Thoracic aorta (tissue), 2 donors: ENCODE results near the gene PGLYRP3. TPM values are rescaled to one million over a fixed set of nuclear protein-coding genes. Genes with fewer than 3 reads are reported as not detected.

ENCODE experiments used
- ATAC-seq: fragments of 150-250 bp; one replicate; pipeline ENCODE4 v1.8.0; 2017; ENCODE audit warnings: low read depth; ENCODE audit not compliant: insufficient number of reproducible peaks, low FRiP score
- DNase-seq: peaks from one replicate; pipeline ENCODE4 v3.0.0-alpha.2; 2020; ENCODE audit warnings: low spot score
- H3K27ac ChIP-seq, 2 donors: fragments of 200-600 bp; sonication (generic); 1 replicate in 1 of 2; 2 replicates in 1 of 2; pipeline ENCODE4 v1.5.1; 2016; ENCODE audit warnings: mild to moderate bottlenecking in 2 of 2, moderate library complexity in 2 of 2
- H3K27me3 ChIP-seq: fragments of 200-600 bp; sonication (generic); replicated peaks from 2 replicates; pipeline ENCODE4 v1.6.0; 2016; ENCODE audit warnings: mild to moderate bottlenecking; ENCODE audit not compliant: insufficient read depth
- H3K36me3 ChIP-seq: fragments of 200-600 bp; sonication (generic); one replicate; pipeline ENCODE4 v1.5.1; 2016
- H3K4me1 ChIP-seq, 2 donors: fragments of 200-600 bp; sonication (generic); 1 replicate in 1 of 2; 2 replicates in 1 of 2; pipeline versions ENCODE4 v1.5.1 to v1.6.0; 2016; ENCODE audit warnings: low read depth in 2 of 2, mild to moderate bottlenecking in 1 of 2; ENCODE audit not compliant: control insufficient read depth in 1 of 2
- H3K4me3 ChIP-seq: fragments of 200-600 bp; sonication (generic); 2 replicates; pipeline ENCODE4 v1.5.1; 2016; ENCODE audit warnings: mild to moderate bottlenecking
- H3K9me3 ChIP-seq: fragments of 200-600 bp; sonication (generic); 2 replicates; pipeline ENCODE4 v1.5.1; 2016
- total RNA-seq, 2 donors: library from RNA; depleted of rRNA; stranded (reverse); fragments of >200 nt; gene quantifications; one replicate each; pipeline versions ENCODE4 v1.1.0 to v1.2.3, GENCODE V29; 2016
- TF ChIP-seq, protein P1 (sequence below): fragments of 200-600 bp; sonication (generic); IDR thresholded peaks from one replicate; pipeline ENCODE4 v1.5.1; 2019; ENCODE audit warnings: antibody characterized with exemption

Gene PGLYRP3
- total RNA-seq, 2 donors from 2014 or later = not detected

DNA sequence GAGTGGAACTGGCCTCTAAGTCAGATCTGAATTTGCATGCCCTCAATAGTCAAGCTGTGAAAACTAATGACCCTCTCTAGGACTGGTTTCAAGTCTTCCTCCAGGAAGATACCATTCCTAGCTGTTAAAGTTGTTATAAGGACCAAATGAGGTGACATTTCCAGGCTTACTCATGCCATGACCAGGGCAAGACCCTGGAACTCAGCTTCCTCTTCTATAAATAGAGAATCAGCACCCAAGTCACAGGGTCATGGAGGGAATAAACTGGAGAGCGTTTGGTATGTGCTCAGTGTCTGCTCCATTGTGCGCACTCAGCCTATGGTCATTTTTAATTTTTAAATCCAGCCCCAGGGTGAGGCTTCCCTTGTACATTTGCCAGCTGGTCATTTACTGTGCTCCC is 47.4 kb upstream of the PGLYRP3 start:
- no peaks in the 10 kb centered on the region for H3K9me3 ChIP-seq
- no peak for ATAC-seq
- no peaks in the 10 kb centered on the region for H3K4me1 ChIP-seq
- no peak overlapping the region for H3K27ac ChIP-seq
- TF ChIP-seq, protein P1, sequence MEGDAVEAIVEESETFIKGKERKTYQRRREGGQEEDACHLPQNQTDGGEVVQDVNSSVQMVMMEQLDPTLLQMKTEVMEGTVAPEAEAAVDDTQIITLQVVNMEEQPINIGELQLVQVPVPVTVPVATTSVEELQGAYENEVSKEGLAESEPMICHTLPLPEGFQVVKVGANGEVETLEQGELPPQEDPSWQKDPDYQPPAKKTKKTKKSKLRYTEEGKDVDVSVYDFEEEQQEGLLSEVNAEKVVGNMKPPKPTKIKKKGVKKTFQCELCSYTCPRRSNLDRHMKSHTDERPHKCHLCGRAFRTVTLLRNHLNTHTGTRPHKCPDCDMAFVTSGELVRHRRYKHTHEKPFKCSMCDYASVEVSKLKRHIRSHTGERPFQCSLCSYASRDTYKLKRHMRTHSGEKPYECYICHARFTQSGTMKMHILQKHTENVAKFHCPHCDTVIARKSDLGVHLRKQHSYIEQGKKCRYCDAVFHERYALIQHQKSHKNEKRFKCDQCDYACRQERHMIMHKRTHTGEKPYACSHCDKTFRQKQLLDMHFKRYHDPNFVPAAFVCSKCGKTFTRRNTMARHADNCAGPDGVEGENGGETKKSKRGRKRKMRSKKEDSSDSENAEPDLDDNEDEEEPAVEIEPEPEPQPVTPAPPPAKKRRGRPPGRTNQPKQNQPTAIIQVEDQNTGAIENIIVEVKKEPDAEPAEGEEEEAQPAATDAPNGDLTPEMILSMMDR = no peak
- H3K36me3 ChIP-seq = no peaks in the 10 kb centered on the region
- no peaks in the 10 kb centered on the region for H3K27me3 ChIP-seq
- no peak for DNase-seq
- H3K4me3 ChIP-seq = no peak overlapping the region

DNA sequence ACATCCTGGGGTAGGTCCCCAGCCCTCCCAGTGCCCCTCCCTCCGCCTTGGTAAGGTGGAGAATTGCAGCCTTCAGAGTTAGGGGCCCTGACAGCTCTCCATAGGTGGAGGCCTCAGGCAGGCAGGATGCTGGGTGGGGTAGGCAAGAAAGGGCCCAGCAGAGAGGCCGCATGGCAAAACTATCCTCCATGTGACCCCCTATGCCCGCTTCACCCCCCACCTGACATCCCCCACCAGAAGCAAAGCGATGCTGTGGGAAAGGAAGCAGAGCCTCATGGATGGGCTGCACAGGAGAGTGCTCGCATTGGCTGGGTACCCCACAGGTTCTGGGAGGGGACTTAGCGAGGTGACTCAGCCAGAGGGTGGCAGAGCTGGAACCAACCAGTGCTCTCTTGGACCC is 46.5 kb upstream of the PGLYRP3 start:
- Histone ChIP-seq H3K4me3 (peak overlapping the region; percentile 26), H3K27me3 (no peaks in the 10 kb centered on the region), H3K27ac (no peak overlapping the region), H3K4me1 (no peaks in the 10 kb centered on the region), H3K36me3 (no peaks in the 10 kb centered on the region), H3K9me3 (no peaks in the 10 kb centered on the region)
- ATAC-seq = no peak
- DNase-seq = no peak
- TF ChIP-seq, protein P1 = no peak

DNA sequence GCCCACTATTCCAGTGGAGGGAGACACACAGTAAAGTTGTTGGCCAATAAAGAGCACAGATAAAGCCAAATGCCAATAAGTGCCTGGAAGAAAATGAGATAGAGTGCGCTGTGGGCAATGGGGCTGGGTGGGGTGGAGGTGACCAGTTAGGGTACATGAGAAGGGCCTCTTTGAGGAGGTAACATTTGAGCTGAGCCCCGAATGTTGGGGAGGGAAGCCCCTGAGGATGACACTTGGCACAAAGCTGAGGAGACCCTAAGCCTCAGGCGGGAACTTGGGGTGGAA is 45.9 kb upstream of the PGLYRP3 start:
- no peaks in the 10 kb centered on the region for H3K9me3 ChIP-seq
- H3K27me3 ChIP-seq = no peaks in the 10 kb centered on the region
- TF ChIP-seq, protein P1 = no peak
- H3K4me3 ChIP-seq = peak overlapping the region; percentile 26
- no peak for ATAC-seq
- no peaks in the 10 kb centered on the region for H3K36me3 ChIP-seq
- H3K27ac ChIP-seq = no peak overlapping the region
- no peaks in the 10 kb centered on the region for H3K4me1 ChIP-seq
- DNase-seq = no peak

DNA sequence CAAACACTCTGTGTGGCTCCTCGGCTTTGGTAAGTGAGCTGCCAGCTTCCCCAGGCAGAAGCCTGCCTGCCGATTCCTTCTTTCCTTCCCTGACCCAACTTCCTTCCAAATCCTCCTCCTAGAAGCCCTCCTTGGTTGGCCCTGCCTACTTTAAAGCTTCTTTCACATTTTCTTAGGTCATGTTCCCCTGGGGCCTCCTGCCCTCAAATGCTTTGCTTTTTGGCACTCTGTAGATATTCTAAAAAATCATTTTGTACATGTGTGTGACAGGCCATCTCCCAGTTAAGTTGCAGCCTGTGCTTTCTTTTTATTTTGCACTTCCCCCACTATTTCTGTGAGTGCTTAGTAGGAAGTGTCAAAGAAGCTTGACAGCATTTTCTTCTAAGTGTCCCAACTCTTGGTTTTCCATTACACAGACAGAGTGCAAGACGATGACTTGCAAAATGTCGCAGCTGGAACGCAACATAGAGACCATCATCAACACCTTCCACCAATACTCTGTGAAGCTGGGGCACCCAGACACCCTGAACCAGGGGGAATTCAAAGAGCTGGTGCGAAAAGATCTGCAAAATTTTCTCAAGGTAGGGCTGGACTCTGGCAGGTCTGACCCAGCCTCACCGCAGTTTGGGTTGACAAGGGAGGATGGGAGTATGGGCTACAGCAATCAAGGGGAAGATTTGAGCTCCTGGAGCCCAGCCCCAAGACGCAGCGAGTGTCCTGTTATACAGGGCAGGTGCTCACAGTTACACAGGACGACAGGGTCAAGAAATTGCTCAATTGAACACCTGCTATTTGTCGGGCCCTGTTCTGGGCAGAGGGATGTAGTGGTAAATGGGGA is 45.3 kb upstream of the PGLYRP3 start, which contains the start of gene S100A9:
Gene S100A9, plus strand, starts transcription at position 2 of the 838 bp plus-strand sequence. Its CDS starts 430 bp downstream, at position 432.
- no peaks in the 10 kb centered on the region for H3K36me3 ChIP-seq
- peak within 1 kb of the TSS; percentile 26 for H3K4me3 ChIP-seq
- H3K4me1 ChIP-seq = no peaks in the 10 kb centered on the region
- TF ChIP-seq, protein P1 = no peak
- DNase-seq (no peak), ATAC-seq (no peak)
- no peaks in the 10 kb centered on the region for H3K9me3 ChIP-seq
- H3K27ac ChIP-seq = no peak within 1 kb of the TSS
- H3K27me3 ChIP-seq = no peaks in the 10 kb centered on the region

DNA sequence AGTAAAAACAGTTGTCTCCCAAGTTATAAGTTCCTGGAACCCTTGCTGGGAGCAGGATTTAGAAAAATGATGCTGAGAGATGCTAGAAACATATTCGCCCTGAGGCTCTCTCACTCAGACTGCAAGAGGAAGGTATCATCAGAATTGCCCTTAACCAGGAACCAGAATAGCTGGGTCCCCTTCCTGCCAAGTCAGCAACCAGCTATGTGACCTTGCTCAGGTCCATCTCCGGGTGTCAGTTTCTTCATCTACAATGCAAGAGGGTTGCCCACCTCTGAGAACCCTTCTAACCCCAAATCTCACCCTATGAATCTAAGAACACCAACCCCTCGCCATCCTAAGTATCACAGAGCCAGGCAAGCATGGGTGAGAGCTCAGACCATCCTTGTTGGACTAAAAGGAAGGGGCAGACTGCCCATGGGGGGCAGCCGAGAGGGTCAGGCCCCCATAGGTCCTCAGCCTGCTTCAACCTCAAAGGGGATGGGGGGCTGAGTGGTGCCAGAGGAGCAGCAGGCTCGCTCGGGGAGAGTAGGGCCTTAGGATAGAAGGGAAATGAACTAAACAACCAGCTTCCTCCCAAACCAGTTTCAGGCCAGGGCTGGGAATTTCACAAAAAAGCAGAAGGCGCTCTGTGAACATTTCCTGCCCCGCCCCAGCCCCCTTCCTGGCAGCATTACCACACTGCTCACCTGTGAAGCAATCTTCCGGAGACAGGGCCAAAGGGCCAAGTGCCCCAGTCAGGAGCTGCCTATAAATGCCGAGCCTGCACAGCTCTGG is 44.5 kb upstream of the PGLYRP3 start:
- no peak for ATAC-seq
- DNase-seq = no peak

More for the DNA sequence above, 44.5 kb upstream of the PGLYRP3 start:
- no peaks in the 10 kb centered on the region for H3K4me1 ChIP-seq
- H3K4me3 ChIP-seq = peak overlapping the region; percentile 14
- no peaks in the 10 kb centered on the region for H3K36me3 ChIP-seq
- no peaks in the 10 kb centered on the region for H3K9me3 ChIP-seq
- TF ChIP-seq, protein P1 = no peak
- no peak overlapping the region for H3K27ac ChIP-seq
- H3K27me3 ChIP-seq = no peaks in the 10 kb centered on the region
